Measurements from ENCODE around the gene CYP3A7.
"Not testable (repeated sequence)": the region's sequence is repeated elsewhere in the genome, so short reads cannot be mapped to it uniquely, and the experiment has no call there.

The CYP3A7 gene

GRCh38 chr7:99665312-99666012, 69.5 kb downstream of the CYP3A7 start:
- DNase-seq, result no peak

- not testable (repeated sequence) for DNase-seq
Observed at GRCh38 chr7:99657879-99658278, 77.1 kb downstream of the CYP3A7 start.
